Caco-2 (cell line): Measurements from ENCODE around the gene TUBB1. TPM values are rescaled to one million over a fixed set of nuclear protein-coding genes. Genes with fewer than 3 reads are reported as not detected.
A peak's percentile ranks its signal among the peaks of the same experiment; 100 is the strongest.

ENCODE experiments used
- BruUV-seq: library from RNA; stranded (reverse); fragments of 400-500 nt; replicated peaks from 2 replicates; lab custom pipeline; 2021; lab: Mats Ljungman, UMichigan
- CTCF ChIA-PET: fragments of 300-600 bp; sonication (Branson Sonifier 250); formaldehyde crosslinking; loops from one replicate; lab custom pipeline; 2022; ENCODE audit warnings: antibody characterized with exemption; lab: Charles Lee
- POLR2A ChIA-PET: fragments of 300-600 bp; sonication (Branson Sonifier 250); formaldehyde crosslinking; loops from one replicate; lab custom pipeline; 2022; ENCODE audit warnings: antibody characterized with exemption; lab: Charles Lee
- DNase-seq, 2 experiments: peaks; one replicate each; pipeline versions ENCODE4 v3.0.0 to v3.0.0-alpha.2; 2020 to 2022
- H3K27me3 ChIP-seq: replicated peaks from 2 replicates; pipeline ENCODE4 v1.6.0; 2011; ENCODE audit warnings: low read length; ENCODE audit not compliant: control insufficient read depth, insufficient read depth
- H3K36me3 ChIP-seq: 2 replicates; pipeline ENCODE4 v1.5.1; 2011; ENCODE audit warnings: low read length; ENCODE audit not compliant: control insufficient read depth, insufficient read depth
- H3K4me1 ChIP-seq: fragments of 250-450 bp; sonication (Bioruptor Pico); 2 replicates; pipeline ENCODE4 v1.5.1; 2020; ENCODE audit warnings: mild to moderate bottlenecking
- H3K4me3 ChIP-seq: 2 replicates; pipeline ENCODE4 v1.5.1; 2011; ENCODE audit warnings: low read depth, mild to moderate bottlenecking, control low read depth, low read length
- H3K9me3 ChIP-seq: fragments of 250-450 bp; sonication (Bioruptor Pico); 2 replicates; pipeline ENCODE4 v1.5.1; 2020; ENCODE audit warnings: mild to moderate bottlenecking, moderate library complexity
- H3K27ac Mint-ChIP-seq: one replicate; pipeline ENCODE4 v1.8.0; 2022; ENCODE audit warnings: mixed read lengths; ENCODE audit not compliant: unreplicated experiment
- H3K27me3 Mint-ChIP-seq: one replicate; pipeline ENCODE4 v1.8.0; 2022; ENCODE audit warnings: mixed read lengths; ENCODE audit not compliant: insufficient read depth, unreplicated experiment
- H3K36me3 Mint-ChIP-seq: one replicate; pipeline ENCODE4 v1.8.0; 2022; ENCODE audit warnings: mild to moderate bottlenecking, mixed read lengths; ENCODE audit not compliant: insufficient read depth, unreplicated experiment
- H3K4me1 Mint-ChIP-seq: one replicate; pipeline ENCODE4 v1.8.0; 2022; ENCODE audit warnings: low read depth, mixed read lengths; ENCODE audit not compliant: unreplicated experiment
- H3K4me3 Mint-ChIP-seq: one replicate; pipeline ENCODE4 v1.8.0; 2022; ENCODE audit warnings: mild to moderate bottlenecking, moderate library complexity, mixed read lengths; ENCODE audit not compliant: unreplicated experiment
- H3K9me3 Mint-ChIP-seq: one replicate; pipeline ENCODE4 v1.8.0; 2022; ENCODE audit warnings: mixed read lengths; ENCODE audit not compliant: unreplicated experiment
- CTCF ChIP-seq, 2 experiments: fragments of 200-600 bp in 1 of 2; IDR thresholded peaks; 1 replicate in 1 of 2; 2 replicates in 1 of 2; pipeline versions ENCODE4 v1.5.1 to v1.8.0; 2011 to 2022; ENCODE audit warnings: antibody characterized with exemption in 1 of 2, control low read depth in 1 of 2, inconsistent platforms in 1 of 2, low read depth in 1 of 2, low read length in 1 of 2, mild to moderate bottlenecking in 1 of 2, moderate library complexity in 1 of 2; ENCODE audit not compliant: insufficient read depth in 1 of 2, severe bottlenecking in 1 of 2, unreplicated experiment in 1 of 2
- intact Hi-C: fragments of 100-400 bp; cut with micrococcal nuclease; formaldehyde crosslinking; loops from one replicate; pipeline ENCODE4 v1.10.0; 2022; ENCODE audit not compliant: unreplicated experiment
- total RNA-seq: library from RNA; stranded (reverse); gene quantifications from 2 replicates; pipeline ENCODE4 v1.2.3, GENCODE V29; 2022

Gene TUBB1
- total RNA-seq, 1 experiment from 2014 or later, result 0.18 TPM

GRCh38 chr20:59001449-59002171, 17.6 kb upstream of the TUBB1 start:
- POLR2A ChIA-PET, result no interaction called here
- DNase-seq, result no peak
- Histone ChIP-seq H3K4me3 (no peak overlapping the region), H3K36me3 (peaks cover 17% of the 10 kb centered on the region), H3K9me3 (no peaks in the 10 kb centered on the region), H3K27me3 (no peaks in the 10 kb centered on the region), H3K4me1 (peaks cover 16% of the 10 kb centered on the region)
- H3K36me3 Mint-ChIP-seq, result peaks cover 74% of the 10 kb centered on the region
- H3K9me3 Mint-ChIP-seq, result no peaks in the 10 kb centered on the region
- no TSS peak for BruUV-seq
- no peak overlapping the region for H3K27ac Mint-ChIP-seq
- peaks cover 11% of the 10 kb centered on the region for H3K4me1 Mint-ChIP-seq
- H3K4me3 Mint-ChIP-seq, result no peak overlapping the region
- TF ChIP-seq CTCF (IDR thresholded peaks at IDR 0.05; ENCODE audit: insufficient read depth in 1 of 2, low read depth in 1 of 2, low read length in 1 of 2, severe bottlenecking in 1 of 2, unreplicated experiment in 1 of 2), result no peak
- no peaks in the 10 kb centered on the region for H3K27me3 Mint-ChIP-seq
- CTCF ChIA-PET, result no interaction called here
- intact Hi-C loops, result no loop called here

DNA sequence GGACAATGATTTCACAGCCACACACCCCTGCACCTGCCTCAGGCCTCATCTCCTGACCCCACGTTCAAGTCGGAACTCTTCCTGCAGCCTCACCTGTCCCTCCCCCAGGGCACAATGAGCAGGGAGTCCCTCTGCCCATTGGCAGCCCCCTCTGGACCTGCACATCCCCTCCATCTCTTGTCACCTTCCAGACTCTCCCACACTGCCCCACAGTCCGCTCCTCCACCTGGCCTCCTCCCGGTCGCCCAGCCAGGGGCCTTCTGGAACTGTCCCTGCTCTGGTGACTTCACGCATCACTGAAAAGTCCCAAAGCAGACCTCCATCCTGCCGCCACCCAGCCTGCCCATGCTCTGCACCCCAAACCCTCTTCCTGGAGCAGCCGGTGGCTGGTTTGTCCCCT, 16.8 kb upstream of the TUBB1 start:
- intact Hi-C loops, result no loop called here
- H3K9me3 Mint-ChIP-seq, result no peaks in the 10 kb centered on the region
- no peaks in the 10 kb centered on the region for H3K27me3 Mint-ChIP-seq
- peaks cover 66% of the 10 kb centered on the region for H3K36me3 Mint-ChIP-seq
- H3K4me3 ChIP-seq, result no peak overlapping the region
- H3K9me3 ChIP-seq, result no peaks in the 10 kb centered on the region
- peaks cover 8% of the 10 kb centered on the region for H3K4me1 Mint-ChIP-seq
- no TSS peak for BruUV-seq
- DNase-seq, result no peak
- no peak overlapping the region for H3K4me3 Mint-ChIP-seq
- CTCF ChIA-PET, result interaction anchor here (0.7 kb wide), 1 partner anchor 30 kb away, joined by 3 read pairs; no protein-coding TSS in a partner anchor
- no peaks in the 10 kb centered on the region for H3K27me3 ChIP-seq
- peaks cover 16% of the 10 kb centered on the region for H3K36me3 ChIP-seq
- POLR2A ChIA-PET, result interaction anchor here (1.5 kb wide), 1 partner anchor 30 kb away, joined by 4 read pairs; the partner anchor contains the start of gene ATP5F1E
- no peak for TF ChIP-seq CTCF (IDR thresholded peaks at IDR 0.05; ENCODE audit: insufficient read depth in 1 of 2, low read depth in 1 of 2, low read length in 1 of 2, severe bottlenecking in 1 of 2, unreplicated experiment in 1 of 2)
- H3K4me1 ChIP-seq, result peaks cover 17% of the 10 kb centered on the region
- H3K27ac Mint-ChIP-seq, result peak overlapping the region; percentile 2

DNA sequence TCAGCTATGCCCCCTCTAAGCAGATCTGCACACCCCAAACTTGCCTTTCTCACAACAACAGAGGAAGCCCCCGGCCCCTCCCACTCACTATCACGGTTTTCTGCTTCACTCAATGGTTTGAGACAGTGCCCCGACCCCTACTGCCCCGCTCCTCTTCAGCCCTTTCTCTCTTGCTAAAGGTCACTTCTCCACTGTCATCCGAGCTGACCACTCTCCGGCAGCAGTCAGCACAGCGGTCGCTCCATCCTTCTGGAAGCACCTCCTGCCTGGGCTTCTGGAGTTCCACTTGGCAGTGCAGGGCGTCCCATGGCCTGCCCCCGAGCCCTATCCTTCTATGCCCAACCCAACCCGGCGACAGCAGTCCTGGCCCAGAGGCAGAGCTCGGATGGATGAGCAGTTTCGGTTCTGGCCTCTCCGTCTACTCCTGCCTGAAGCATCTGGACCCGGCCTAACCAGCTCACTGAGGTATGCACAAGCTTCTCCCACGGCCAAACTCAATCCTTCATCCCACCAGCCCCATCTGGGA, 16.3 kb upstream of the TUBB1 start:
- H3K27me3 Mint-ChIP-seq, result no peaks in the 10 kb centered on the region
- H3K9me3 Mint-ChIP-seq, result no peaks in the 10 kb centered on the region
- CTCF ChIA-PET, result interaction anchor here (0.7 kb wide), 1 partner anchor 30 kb away, joined by 3 read pairs; no protein-coding TSS in a partner anchor
- H3K36me3 Mint-ChIP-seq, result peaks cover 60% of the 10 kb centered on the region
- DNase-seq, result peak in 1 of 2 experiments; percentile 44
- POLR2A ChIA-PET, result interaction anchor here (1.5 kb wide), 1 partner anchor 29 kb away, joined by 4 read pairs; the partner anchor contains the start of gene ATP5F1E
- H3K27me3 ChIP-seq, result no peaks in the 10 kb centered on the region
- no peak for TF ChIP-seq CTCF (IDR thresholded peaks at IDR 0.05; ENCODE audit: insufficient read depth in 1 of 2, low read depth in 1 of 2, low read length in 1 of 2, severe bottlenecking in 1 of 2, unreplicated experiment in 1 of 2)
- intact Hi-C loops, result no loop called here
- H3K36me3 ChIP-seq, result peaks cover 14% of the 10 kb centered on the region
- no TSS peak for BruUV-seq
- no peak overlapping the region for H3K4me3 ChIP-seq
- peaks cover 8% of the 10 kb centered on the region for H3K4me1 Mint-ChIP-seq
- H3K4me3 Mint-ChIP-seq, result no peak overlapping the region
- no peaks in the 10 kb centered on the region for H3K9me3 ChIP-seq
- H3K27ac Mint-ChIP-seq, result peak overlapping the region; percentile 2
- peaks cover 22% of the 10 kb centered on the region for H3K4me1 ChIP-seq
